Measurements from ENCODE around the gene CDH13.

DNA sequence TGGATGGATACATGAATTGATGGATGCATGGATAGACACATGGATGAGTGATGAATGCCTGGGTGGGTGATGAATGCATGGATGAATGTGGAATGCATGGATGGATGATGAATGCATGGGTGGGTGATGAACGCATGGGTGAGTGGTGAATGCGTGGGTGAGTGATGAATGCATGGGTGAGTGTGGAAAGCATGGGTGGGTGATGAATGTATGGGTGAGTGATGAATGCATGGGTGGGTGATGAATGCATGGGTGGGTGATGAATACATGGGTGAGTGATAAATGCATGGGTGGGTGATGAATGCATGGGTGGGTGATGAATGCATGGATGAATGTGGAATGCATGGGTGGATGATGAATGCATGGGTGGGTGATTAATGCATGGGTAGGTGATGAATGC, 1097.1 kb downstream of the CDH13 start:
- TF ChIP-seq, protein P1, sequence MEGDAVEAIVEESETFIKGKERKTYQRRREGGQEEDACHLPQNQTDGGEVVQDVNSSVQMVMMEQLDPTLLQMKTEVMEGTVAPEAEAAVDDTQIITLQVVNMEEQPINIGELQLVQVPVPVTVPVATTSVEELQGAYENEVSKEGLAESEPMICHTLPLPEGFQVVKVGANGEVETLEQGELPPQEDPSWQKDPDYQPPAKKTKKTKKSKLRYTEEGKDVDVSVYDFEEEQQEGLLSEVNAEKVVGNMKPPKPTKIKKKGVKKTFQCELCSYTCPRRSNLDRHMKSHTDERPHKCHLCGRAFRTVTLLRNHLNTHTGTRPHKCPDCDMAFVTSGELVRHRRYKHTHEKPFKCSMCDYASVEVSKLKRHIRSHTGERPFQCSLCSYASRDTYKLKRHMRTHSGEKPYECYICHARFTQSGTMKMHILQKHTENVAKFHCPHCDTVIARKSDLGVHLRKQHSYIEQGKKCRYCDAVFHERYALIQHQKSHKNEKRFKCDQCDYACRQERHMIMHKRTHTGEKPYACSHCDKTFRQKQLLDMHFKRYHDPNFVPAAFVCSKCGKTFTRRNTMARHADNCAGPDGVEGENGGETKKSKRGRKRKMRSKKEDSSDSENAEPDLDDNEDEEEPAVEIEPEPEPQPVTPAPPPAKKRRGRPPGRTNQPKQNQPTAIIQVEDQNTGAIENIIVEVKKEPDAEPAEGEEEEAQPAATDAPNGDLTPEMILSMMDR (IDR thresholded peaks at IDR 0.05; ENCODE audit: low read depth, low read length, poor library complexity, severe bottlenecking), result no peak
- TF ChIP-seq EZH2phosphoT487 (IDR thresholded peaks at IDR 0.05; ENCODE audit: borderline replicate concordance, low read length), result no peak

All from DOHH2 (cell line).